Loucy (cell line): ENCODE results near the gene ARAP3.

ENCODE experiments used
- H2AFZ ChIP-seq: fragments of 200-600 bp; sonication (generic); 2 replicates; pipeline ENCODE4 v1.6.0; 2016; ENCODE audit warnings: antibody characterized with exemption, mild to moderate bottlenecking, low read length, moderate library complexity
- H3F3A ChIP-seq: fragments of 200-600 bp; 2 replicates; pipeline ENCODE4 v1.6.0; 2016; ENCODE audit warnings: antibody characterized with exemption, low read depth, mild to moderate bottlenecking
- H3K27me3 ChIP-seq: fragments of 200-600 bp; sonication (generic); 2 replicates; pipeline ENCODE4 v1.6.1; 2014; ENCODE audit warnings: low read length, mild to moderate bottlenecking; ENCODE audit not compliant: insufficient read depth, poor library complexity, severe bottlenecking
- H3K36me3 ChIP-seq: fragments of 200-600 bp; sonication (generic); 2 replicates; pipeline ENCODE4 v1.6.1; 2016; ENCODE audit warnings: low read length; ENCODE audit not compliant: insufficient read depth
- H3K4me1 ChIP-seq: fragments of 200-600 bp; sonication (generic); 2 replicates; pipeline ENCODE4 v1.5.1; 2014; ENCODE audit warnings: low read length, mild to moderate bottlenecking; ENCODE audit not compliant: insufficient read depth, poor library complexity, severe bottlenecking
- H3K4me2 ChIP-seq: fragments of 200-600 bp; sonication (generic); 2 replicates; pipeline ENCODE4 v1.6.0; 2014; ENCODE audit warnings: antibody characterized with exemption, low read length, low read depth, mild to moderate bottlenecking; ENCODE audit not compliant: poor library complexity, severe bottlenecking
- H3K4me3 ChIP-seq: fragments of 200-600 bp; sonication (generic); 2 replicates; pipeline ENCODE4 v1.5.1; 2014; ENCODE audit warnings: low read length, mild to moderate bottlenecking, mixed read lengths; ENCODE audit not compliant: poor library complexity, severe bottlenecking
- H3K79me2 ChIP-seq: fragments of 200-600 bp; sonication (generic); 2 replicates; pipeline ENCODE4 v1.6.1; 2014; ENCODE audit warnings: low read length; ENCODE audit not compliant: insufficient read depth
- H3K9ac ChIP-seq: fragments of 200-600 bp; sonication (generic); 2 replicates; pipeline ENCODE4 v1.6.0; 2014; ENCODE audit warnings: mild to moderate bottlenecking, low read depth, low read length, moderate library complexity; ENCODE audit not compliant: poor library complexity, severe bottlenecking
- H3K9me2 ChIP-seq: fragments of 200-600 bp; sonication (generic); replicated peaks from 2 replicates; pipeline ENCODE4 v1.6.1; 2016; ENCODE audit warnings: low read depth, low read length, mixed read lengths
- H3K9me3 ChIP-seq: fragments of 200-600 bp; sonication (generic); 2 replicates; pipeline ENCODE4 v1.6.1; 2014; ENCODE audit warnings: mild to moderate bottlenecking, antibody characterized with exemption, low read length, low read depth; ENCODE audit not compliant: insufficient read depth
- H4K20me1 ChIP-seq: fragments of 200-600 bp; sonication (generic); 2 replicates; pipeline ENCODE4 v1.6.0; 2014; ENCODE audit warnings: antibody characterized with exemption, low read length, mild to moderate bottlenecking; ENCODE audit not compliant: insufficient read depth, poor library complexity, severe bottlenecking
- EZH2phosphoT487 ChIP-seq: fragments of 200-600 bp; IDR thresholded peaks from 2 replicates; pipeline ENCODE4 v1.6.1; 2018; ENCODE audit warnings: antibody characterized with exemption, mild to moderate bottlenecking, moderate library complexity, borderline replicate concordance
- TF ChIP-seq, protein P1 (sequence below): fragments of 200-600 bp; sonication (generic); conservative IDR thresholded peaks from 2 replicates; pipeline ENCODE4 v1.5.1; 2014; ENCODE audit warnings: mild to moderate bottlenecking, antibody characterized with exemption, low read length

The ARAP3 gene

GRCh38 chr5:141630570-141631140 is 51.4 kb downstream of the ARAP3 start:
- no peaks in the 10 kb centered on the region for H3K9me3 ChIP-seq
- no peaks in the 10 kb centered on the region for H3K9me2 ChIP-seq
- H3K36me3 ChIP-seq: peaks cover 46% of the 10 kb centered on the region; the same call in 1 of the 2 replicates
- H2AFZ ChIP-seq: no peak overlapping the region
- H3K4me2 ChIP-seq: peak overlapping the region; percentile 8
- H3K79me2 ChIP-seq: peaks cover 55% of the 10 kb centered on the region
- H3K4me1 ChIP-seq: peaks cover 28% of the 10 kb centered on the region
- no peak overlapping the region for H3K9ac ChIP-seq
- no peak overlapping the region for H3K4me3 ChIP-seq
- no peaks in the 10 kb centered on the region for H3F3A ChIP-seq
- TF ChIP-seq, protein P1, sequence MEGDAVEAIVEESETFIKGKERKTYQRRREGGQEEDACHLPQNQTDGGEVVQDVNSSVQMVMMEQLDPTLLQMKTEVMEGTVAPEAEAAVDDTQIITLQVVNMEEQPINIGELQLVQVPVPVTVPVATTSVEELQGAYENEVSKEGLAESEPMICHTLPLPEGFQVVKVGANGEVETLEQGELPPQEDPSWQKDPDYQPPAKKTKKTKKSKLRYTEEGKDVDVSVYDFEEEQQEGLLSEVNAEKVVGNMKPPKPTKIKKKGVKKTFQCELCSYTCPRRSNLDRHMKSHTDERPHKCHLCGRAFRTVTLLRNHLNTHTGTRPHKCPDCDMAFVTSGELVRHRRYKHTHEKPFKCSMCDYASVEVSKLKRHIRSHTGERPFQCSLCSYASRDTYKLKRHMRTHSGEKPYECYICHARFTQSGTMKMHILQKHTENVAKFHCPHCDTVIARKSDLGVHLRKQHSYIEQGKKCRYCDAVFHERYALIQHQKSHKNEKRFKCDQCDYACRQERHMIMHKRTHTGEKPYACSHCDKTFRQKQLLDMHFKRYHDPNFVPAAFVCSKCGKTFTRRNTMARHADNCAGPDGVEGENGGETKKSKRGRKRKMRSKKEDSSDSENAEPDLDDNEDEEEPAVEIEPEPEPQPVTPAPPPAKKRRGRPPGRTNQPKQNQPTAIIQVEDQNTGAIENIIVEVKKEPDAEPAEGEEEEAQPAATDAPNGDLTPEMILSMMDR: no peak
- TF ChIP-seq EZH2phosphoT487: no peak
- peaks cover 26% of the 10 kb centered on the region for H4K20me1 ChIP-seq
- no peaks in the 10 kb centered on the region for H3K27me3 ChIP-seq

GRCh38 chr5:141628175-141628788 is 53.7 kb downstream of the ARAP3 start:
- no peak overlapping the region for H3K9ac ChIP-seq
- H3K4me2 ChIP-seq: no peak overlapping the region
- H3K27me3 ChIP-seq: no peaks in the 10 kb centered on the region
- no peak overlapping the region for H2AFZ ChIP-seq
- no peaks in the 10 kb centered on the region for H3K9me3 ChIP-seq
- TF ChIP-seq, protein P1: no peak
- TF ChIP-seq EZH2phosphoT487: no peak
- H3F3A ChIP-seq: no peaks in the 10 kb centered on the region
- H4K20me1 ChIP-seq: peaks cover 11% of the 10 kb centered on the region
- H3K79me2 ChIP-seq: peaks cover 33% of the 10 kb centered on the region; the same call in 1 of the 2 replicates
- peaks cover 14% of the 10 kb centered on the region for H3K4me1 ChIP-seq
- peaks cover 59% of the 10 kb centered on the region; the same call in 1 of the 2 replicates for H3K36me3 ChIP-seq
- no peaks in the 10 kb centered on the region for H3K9me2 ChIP-seq
- no peak overlapping the region for H3K4me3 ChIP-seq

DNA sequence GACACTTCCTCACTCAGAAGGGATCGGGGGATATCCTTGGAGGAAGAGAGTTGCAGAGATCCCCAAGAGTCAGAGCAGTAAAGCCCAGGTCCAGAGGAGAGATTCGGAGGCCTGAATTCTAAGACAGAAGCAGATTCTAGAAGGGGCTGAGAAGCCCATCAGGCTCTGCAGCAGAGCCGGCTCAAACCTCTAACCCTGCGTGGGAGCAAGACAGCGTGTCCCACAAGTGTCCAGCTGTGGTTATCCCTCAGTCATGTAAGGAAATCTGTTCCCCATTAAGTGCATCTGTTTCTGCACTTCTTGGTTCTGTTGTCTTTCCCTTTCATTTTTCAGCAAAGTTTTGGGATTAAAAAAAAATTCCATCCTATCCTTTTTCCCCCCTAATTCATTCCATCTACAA is 58.4 kb downstream of the ARAP3 start:
- no peak overlapping the region for H3K4me3 ChIP-seq

More for the DNA sequence above, 58.4 kb downstream of the ARAP3 start:
- H4K20me1 ChIP-seq: peaks cover under 1% of the 10 kb centered on the region
- H3K9me2 ChIP-seq: no peaks in the 10 kb centered on the region
- no peak for TF ChIP-seq EZH2phosphoT487
- TF ChIP-seq, protein P1: no peak
- peaks cover 67% of the 10 kb centered on the region; the same call in 1 of the 2 replicates for H3K36me3 ChIP-seq
- H3F3A ChIP-seq: no peaks in the 10 kb centered on the region
- H3K9ac ChIP-seq: no peak overlapping the region
- peak overlapping the region; percentile 1 for H3K4me2 ChIP-seq
- peaks cover 1% of the 10 kb centered on the region; the same call in 1 of the 2 replicates for H3K79me2 ChIP-seq
- H3K27me3 ChIP-seq: no peaks in the 10 kb centered on the region
- no peak overlapping the region for H2AFZ ChIP-seq
- no peaks in the 10 kb centered on the region for H3K9me3 ChIP-seq
- peaks cover 8% of the 10 kb centered on the region for H3K4me1 ChIP-seq
